ENCODE data around the gene ENO3.

ENO3 gene

GRCh38 chr17:4938069-4938491 lies 12.8 kb upstream of the ENO3 start:
- no peak for DNase-seq

DNA sequence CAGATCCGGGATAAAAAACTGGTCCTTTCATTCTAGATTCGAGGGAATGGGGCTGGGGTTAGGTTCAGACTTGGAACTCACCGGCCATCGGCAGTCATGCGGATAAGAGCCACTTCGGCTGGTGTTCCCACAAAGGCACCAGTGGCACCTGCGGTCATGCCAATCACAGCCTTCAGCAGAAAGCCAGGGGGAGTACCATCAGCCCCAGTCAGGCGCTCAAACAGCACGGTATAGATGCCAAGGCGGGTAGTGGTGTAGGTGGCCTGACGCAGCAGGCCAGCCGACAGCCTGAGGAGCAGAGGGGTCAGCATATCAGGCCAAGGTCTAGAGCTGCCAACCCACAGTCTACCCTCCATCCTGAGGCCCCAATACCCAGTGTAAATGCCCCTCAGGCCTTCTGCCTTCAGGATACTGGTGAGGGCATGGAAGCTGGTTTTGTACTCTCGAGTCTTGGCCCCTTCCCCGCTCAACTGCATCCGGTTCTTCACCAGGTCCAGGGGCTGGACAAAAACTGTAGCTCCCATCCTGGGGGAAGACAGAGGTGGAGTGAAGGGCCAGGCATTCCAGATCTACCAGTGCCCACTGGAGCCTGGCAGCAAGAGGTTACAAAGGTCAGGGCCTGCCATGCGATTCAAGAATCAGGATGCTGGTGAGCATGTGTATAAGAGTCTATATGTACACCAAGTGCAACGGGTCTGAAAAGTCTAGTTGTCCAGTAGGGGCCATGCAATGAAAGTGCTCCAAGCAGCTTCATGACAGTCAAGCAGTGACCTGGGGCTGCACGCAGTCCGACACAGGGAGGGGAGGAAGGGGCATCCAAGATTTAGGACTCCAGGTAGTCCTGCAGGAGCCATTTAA lies 12.0 kb upstream of the ENO3 start:
- DNase-seq: no peak

DNA sequence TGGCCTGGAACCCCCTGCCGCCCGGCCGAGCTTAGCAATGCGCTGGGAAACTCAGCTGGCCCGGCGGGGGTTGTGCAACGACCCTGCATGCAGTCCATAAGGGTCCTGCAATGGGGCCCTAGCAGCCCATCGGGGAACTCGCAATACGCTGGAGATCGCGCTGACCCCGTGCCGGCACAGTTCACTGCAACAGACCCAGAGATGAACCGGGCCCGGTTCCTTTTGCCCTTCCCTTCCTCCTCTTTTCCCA lies 11.4 kb upstream of the ENO3 start:
- DNase-seq: peak; percentile 32

GRCh38 chr17:4939796-4940554 lies 10.9 kb upstream of the ENO3 start, which contains the start of the genes RNF167 and SLC25A11:
RNF167 (plus strand) TSS chr17:4940268; CDS start chr17:4940910, 642 bp downstream.
SLC25A11 (minus strand) TSS chr17:4940046; CDS start chr17:4939910, 136 bp downstream.
- peak; percentile 87 for DNase-seq

GRCh38 chr17:4940555-4941318 lies 10.2 kb upstream of the ENO3 start:
- no peak for DNase-seq

GRCh38 chr17:4941319-4941610 lies 9.7 kb upstream of the ENO3 start:
- no peak for DNase-seq

GRCh38 chr17:4942760-4943508 lies 8.0 kb upstream of the ENO3 start:
- DNase-seq: no peak

DNA sequence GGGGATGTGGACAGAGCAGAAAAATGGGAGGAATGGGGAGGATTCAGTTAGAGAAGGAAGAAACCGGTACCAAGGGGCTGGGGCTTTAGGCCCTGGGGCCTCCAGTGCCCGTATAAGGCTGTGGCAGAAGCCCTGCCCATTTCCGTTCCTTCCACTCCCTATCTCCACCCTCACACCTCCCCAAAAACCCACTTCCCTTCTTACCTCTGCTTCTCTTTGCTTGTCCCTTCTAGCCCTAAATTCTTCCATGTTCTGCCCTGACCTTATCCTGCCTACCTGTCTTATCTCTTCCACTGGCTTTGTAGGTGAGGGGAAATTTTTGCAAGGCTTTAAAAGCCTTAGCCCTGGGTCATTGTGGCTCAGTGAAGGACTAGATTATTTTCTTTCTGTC lies 6.8 kb upstream of the ENO3 start:
- no peak for DNase-seq

DNA sequence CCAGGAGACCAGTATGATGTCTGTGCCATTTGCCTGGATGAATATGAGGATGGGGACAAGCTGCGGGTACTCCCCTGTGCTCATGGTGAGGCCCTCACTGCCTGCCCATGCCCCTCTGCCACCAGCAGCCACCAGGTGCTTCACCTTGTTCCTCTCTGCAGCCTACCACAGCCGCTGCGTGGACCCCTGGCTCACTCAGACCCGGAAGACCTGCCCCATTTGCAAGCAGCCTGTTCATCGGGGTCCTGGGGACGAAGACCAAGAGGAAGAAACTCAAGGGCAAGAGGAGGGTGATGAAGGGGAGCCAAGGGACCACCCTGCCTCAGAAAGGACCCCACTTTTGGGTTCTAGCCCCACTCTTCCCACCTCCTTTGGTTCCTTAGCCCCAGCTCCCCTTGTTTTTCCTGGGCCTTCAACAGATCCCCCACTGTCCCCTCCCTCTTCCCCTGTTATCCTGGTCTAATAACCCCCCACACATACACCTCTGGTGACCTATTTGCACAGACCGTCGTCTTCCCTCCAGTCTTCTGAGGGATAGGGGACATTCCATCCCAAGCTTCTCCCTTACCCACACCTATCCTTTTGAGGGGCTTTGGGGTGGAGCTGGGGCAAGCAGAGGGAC lies 6.3 kb upstream of the ENO3 start:
- DNase-seq: peak; percentile 39

GRCh38 chr17:4945176-4945943 lies 5.6 kb upstream of the ENO3 start:
- peak; percentile 78 for DNase-seq

- no peak for DNase-seq
Measured at GRCh38 chr17:4945944-4946280, 5.0 kb upstream of the ENO3 start.

DNA sequence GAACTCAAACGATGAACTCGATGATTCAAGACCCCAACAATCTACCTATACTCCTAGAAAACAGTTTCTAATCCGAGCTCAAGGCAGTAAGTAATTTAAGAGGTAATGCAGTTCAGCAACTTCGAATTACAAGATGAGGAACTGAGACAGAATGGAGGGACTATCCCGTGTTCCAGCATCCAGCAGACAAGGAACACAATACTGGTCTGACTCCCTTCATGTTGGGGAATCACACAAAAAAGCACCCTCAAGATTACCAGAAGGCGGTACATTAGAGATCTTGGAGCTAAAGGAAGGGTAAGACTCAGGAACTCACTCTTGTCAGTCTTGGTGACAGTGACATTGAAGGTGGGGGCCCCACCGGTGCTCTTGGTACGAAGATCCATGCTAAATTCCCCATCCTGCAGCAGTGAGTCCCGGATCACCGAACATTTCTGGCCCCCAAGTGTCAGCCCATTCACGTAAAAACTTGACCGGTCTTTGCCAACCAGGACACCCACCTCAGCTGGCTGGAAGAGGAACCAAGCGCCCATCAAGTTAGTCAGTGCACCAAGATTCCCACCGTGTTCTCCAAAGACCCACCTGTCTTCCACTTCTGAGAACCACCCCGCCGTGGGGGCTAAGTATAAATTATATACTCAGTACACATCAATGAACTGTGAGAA lies 4.5 kb upstream of the ENO3 start:
- no peak for DNase-seq

DNA sequence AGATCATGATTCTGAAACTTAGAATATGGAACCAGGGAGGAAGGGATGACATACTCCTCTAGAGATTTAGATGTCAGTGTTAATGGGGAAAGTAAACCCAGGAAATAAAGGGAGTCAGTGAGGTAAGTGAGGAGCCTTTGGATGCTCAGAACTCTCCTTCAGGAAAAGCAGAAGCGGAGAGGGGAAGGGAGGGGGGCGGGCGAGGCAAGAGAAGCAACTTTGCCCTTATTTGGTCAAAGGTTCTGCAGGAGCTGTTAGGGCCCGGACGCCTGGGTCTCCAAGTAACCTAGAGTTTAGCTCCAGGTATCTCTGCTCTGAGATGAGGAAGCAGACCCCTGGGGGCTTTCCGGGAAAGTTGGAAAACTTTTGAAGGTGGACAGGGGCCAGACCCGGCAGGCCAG lies 3.9 kb upstream of the ENO3 start:
- no peak for DNase-seq

GRCh38 chr17:4947411-4948165 lies 3.3 kb upstream of the ENO3 start:
- peak; percentile 69 for DNase-seq

DNA sequence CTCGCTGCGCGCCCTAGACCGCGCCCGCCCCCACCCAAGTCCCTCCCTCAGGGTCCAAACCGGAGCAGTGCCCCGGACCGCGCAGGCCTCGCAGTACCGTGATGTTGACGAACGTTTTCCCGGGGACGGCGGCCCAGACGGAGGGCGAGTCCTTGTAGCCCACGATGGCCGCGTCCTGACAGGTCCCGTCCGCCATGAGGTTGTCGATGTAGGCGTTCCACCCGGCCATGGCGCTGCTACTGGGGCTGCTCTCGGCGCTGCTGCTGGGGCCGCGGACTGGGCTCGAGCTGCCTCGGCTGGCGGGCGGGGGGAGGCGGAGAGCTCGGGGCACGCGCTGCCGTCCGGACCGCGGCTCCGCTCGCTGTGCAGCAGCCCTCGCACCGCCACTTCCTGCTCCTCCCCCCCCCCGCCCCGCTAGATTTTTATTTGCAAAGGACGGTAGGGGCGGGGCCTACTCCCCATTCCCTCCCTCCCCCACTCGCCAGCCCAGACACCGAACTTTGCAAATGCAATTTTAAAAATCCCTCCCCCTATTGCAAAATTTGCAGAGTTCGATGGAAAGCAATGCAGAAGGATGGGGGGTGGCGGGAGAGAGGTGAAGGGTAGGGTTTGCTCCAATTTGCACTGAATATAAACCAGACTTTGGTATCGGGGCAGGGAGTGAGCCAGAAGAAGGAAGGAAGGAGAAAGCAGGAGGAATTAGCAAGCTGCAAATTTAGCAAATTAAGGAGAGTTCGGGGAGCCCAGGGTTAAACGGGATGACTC lies 2.6 kb upstream of the ENO3 start, which contains the start of gene PFN1:
PFN1 (minus strand) TSS at position 365 of the 765 bp plus-strand sequence; CDS start at position 229, 136 bp downstream.
- peak; percentile 87 for DNase-seq

- peak; percentile 72 for DNase-seq
Measured at GRCh38 chr17:4948931-4949320, 2.0 kb upstream of the ENO3 start.

GRCh38 chr17:4949321-4950074 lies 1.4 kb upstream of the ENO3 start:
- peak; percentile 71 for DNase-seq

DNA sequence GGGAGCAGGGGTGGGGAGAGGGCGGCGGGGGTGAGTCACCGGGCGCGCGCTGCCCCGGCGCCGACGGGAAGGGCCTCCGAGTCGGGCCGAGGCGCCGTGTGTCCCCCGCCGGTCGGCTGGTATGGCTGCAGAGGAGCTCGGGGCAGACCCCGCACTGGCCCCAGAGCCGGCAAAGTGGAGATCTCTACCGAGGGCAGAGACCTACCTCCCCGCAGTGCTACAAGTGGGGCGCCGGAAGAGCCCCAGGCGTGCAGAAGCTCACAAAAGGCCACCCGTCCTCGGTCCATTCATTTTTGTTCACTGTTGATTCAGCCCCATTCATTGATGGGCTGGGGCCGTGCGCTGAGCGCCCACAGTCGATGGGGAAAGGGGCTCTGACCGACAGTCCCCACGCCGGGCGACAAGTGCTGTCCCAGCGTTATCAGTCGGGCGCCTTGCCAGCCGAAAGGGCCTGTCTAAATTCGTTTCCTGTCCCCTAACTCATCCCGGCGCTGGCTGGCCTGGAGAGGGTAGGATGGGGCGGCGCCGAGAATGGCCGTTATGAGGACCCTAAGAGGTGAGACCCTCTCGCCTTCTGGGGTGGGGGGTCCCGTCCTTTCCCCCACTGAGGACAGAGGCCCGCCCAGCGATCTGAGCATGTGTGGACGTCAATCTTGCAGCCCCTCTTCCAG lies 709 bp upstream of the ENO3 start:
- DNase-seq: no peak
